NCI-H446 treated with DMSO at 0.1 percent for 48 hours (cell line): ENCODE results near the gene FMNL3.

ENCODE experiments used
- DNase-seq: peaks from one replicate; lab custom pipeline; 2025; lab: John Stamatoyannopoulos, UW

FMNL3 gene

GRCh38 chr12:49675137-49675536, 32.1 kb downstream of the FMNL3 start:
- DNase-seq: no peak

- DNase-seq: no peak
Observed at GRCh38 chr12:49674318-49674981, 32.8 kb downstream of the FMNL3 start.

GRCh38 chr12:49673446-49674317, 33.5 kb downstream of the FMNL3 start:
- peak; percentile 85 for DNase-seq

GRCh38 chr12:49672301-49673217, 34.6 kb downstream of the FMNL3 start:
- no peak for DNase-seq

GRCh38 chr12:49671031-49671765, 36.0 kb downstream of the FMNL3 start:
- DNase-seq: no peak

- DNase-seq: no peak
Observed at GRCh38 chr12:49669796-49670195, 37.4 kb downstream of the FMNL3 start.

GRCh38 chr12:49667325-49668090, 39.7 kb downstream of the FMNL3 start:
- no peak for DNase-seq

- DNase-seq: no peak
Observed at GRCh38 chr12:49666176-49666575, 41.0 kb downstream of the FMNL3 start.

- DNase-seq: no peak
Observed at GRCh38 chr12:49665384-49665783, 41.8 kb downstream of the FMNL3 start.

- DNase-seq: no peak
Observed at GRCh38 chr12:49664591-49665239, 42.5 kb downstream of the FMNL3 start.

GRCh38 chr12:49664167-49664566, 43.0 kb downstream of the FMNL3 start:
- no peak for DNase-seq

GRCh38 chr12:49662998-49663843, 44.0 kb downstream of the FMNL3 start:
- no peak for DNase-seq

GRCh38 chr12:49661746-49662145, 45.5 kb downstream of the FMNL3 start:
- DNase-seq: no peak

GRCh38 chr12:49661191-49661590, 46.0 kb downstream of the FMNL3 start:
- DNase-seq: no peak

GRCh38 chr12:49659753-49660152, 47.5 kb downstream of the FMNL3 start:
- no peak for DNase-seq

GRCh38 chr12:49658276-49658675, 48.9 kb downstream of the FMNL3 start:
- no peak for DNase-seq

- no peak for DNase-seq
Observed at GRCh38 chr12:49655595-49656236, 51.5 kb downstream of the FMNL3 start.

- DNase-seq: no peak
Observed at GRCh38 chr12:49654715-49655114, 52.5 kb downstream of the FMNL3 start.
